Effector memory CD4-positive, alpha-beta T cell (primary cell): ENCODE measurements around the gene IRAK2.

Experiments used
- DNase-seq, 3 donors: peaks; one replicate each; pipeline ENCODE4 v3.0.0-alpha.2; 2020
- H3K27ac ChIP-seq: 2 replicates; pipeline ENCODE4 v1.7.0; 2013; ENCODE audit warnings: mild to moderate bottlenecking, low read length, moderate library complexity; ENCODE audit not compliant: insufficient read depth, poor library complexity, severe bottlenecking
- H3K27me3 ChIP-seq: replicated peaks from 2 replicates; pipeline ENCODE4 v1.7.0; 2013; ENCODE audit warnings: mild to moderate bottlenecking, low read length; ENCODE audit not compliant: insufficient read depth, control insufficient read depth, poor library complexity, severe bottlenecking
- H3K36me3 ChIP-seq: 2 replicates; pipeline ENCODE4 v1.7.0; 2013; ENCODE audit warnings: mild to moderate bottlenecking, low read length, moderate library complexity; ENCODE audit not compliant: control insufficient read depth, insufficient read depth
- H3K4me1 ChIP-seq: 2 replicates; pipeline ENCODE4 v1.7.0; 2013; ENCODE audit warnings: low read length, mild to moderate bottlenecking; ENCODE audit not compliant: control insufficient read depth, insufficient read depth, poor library complexity, severe bottlenecking
- H3K4me3 ChIP-seq: 2 replicates; pipeline ENCODE4 v1.7.0; 2013; ENCODE audit warnings: low read length, low read depth, mild to moderate bottlenecking; ENCODE audit not compliant: insufficient read depth, poor library complexity, severe bottlenecking
- H3K9me3 ChIP-seq: 2 replicates; pipeline ENCODE4 v1.7.0; 2013; ENCODE audit warnings: mild to moderate bottlenecking, low read length, moderate library complexity; ENCODE audit not compliant: control insufficient read depth

The IRAK2 gene

DNA sequence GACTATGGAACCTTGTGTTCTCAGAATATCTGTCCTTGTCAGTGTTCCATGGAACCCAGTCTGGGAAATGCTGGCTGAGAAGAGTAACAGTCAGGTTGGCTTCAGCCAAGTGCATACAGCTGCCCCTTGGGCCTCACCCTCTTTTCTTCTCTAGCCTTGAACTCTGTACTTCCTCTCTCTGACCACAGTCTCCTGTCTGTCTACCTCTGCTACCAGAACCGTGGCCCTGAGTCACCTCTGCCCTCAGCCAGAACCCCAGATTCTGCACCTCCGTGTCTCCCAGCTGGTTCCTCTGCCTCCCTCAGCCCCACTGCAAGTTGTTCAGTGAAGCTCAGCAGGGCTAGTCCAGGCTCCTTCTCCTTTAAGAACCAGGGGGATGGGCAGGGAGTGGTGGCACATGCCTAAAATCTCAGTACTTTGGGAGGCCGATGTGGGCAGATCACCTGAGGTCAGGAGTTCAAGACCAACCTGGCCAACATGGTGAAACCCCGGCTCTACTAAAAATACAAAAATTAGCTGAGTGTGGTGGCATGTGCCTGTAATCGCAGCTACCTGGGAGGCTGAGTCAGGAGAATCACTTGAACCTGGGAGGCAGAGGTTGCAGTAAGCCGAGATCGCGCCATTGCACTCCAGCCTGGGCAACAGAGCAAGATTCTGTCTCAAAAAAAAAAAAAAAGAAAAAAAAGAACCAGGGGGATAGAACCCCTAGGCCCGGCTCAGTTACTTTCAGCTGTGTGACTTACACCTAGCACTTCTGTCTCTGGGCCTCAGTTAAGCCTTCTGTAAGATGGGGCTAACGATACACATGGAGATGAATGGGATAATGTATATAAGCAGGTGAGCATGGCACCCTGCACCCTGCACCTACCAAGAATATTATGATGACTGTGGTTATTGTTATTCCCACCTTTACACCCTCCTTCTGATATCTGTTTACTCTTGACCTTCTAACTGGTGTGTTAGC lies 59.2 kb downstream of the IRAK2 start:
- Histone ChIP-seq H3K4me3 (no peak overlapping the region), H3K36me3 (no peaks in the 10 kb centered on the region), H3K9me3 (no peaks in the 10 kb centered on the region), H3K27me3 (no peaks in the 10 kb centered on the region), H3K27ac (no peak overlapping the region), H3K4me1 (peaks cover 25% of the 10 kb centered on the region)
- peak; percentile 30 to 44 (median 38) for DNase-seq

DNA sequence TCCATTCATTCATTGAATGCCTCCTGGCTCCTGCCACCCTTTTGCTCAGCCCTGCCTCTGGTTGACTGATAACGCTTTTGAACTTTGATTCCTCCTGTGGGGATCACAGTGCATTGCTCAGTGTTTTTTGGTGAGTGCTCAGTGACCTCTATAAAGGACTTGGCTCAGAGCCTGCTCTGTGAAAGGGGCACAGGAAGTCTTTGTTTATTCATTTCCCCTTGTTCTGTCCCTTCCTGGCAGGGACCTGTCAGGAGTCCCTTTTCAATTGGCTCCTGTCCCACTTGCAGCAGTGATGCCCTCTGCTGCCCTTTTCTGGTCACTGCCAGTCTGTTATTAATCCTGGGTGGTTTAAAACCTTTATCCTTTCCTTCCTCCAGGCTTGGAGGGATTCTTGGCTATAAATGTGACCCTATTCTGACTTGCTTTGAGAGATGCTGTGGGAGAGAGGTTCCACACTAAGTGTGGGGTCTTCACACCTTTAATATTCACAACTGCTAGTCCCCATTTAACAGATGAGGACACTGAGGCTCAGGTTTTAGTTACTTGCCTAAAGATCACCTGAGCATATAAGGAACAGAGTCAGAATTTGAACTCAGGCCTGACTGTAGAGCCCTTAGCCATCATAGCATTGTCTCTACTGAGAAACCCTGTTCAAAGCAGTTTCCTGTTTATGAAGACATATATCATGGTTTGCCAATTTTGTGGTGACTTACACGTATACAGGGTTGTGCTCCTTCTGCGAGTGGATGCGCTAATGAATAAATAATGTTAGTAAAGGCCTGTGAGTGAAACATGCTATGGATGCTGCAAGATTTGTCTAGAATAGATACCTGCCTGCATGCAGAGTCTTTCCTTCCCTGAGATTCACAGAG lies 60.3 kb downstream of the IRAK2 start:
- H3K36me3 ChIP-seq, result no peaks in the 10 kb centered on the region
- no peaks in the 10 kb centered on the region for H3K9me3 ChIP-seq
- no peaks in the 10 kb centered on the region for H3K27me3 ChIP-seq
- H3K4me3 ChIP-seq, result no peak overlapping the region
- DNase-seq, result peak; percentile 39 to 47 (median 44)
- no peak overlapping the region for H3K27ac ChIP-seq
- H3K4me1 ChIP-seq, result peaks cover 25% of the 10 kb centered on the region

DNA sequence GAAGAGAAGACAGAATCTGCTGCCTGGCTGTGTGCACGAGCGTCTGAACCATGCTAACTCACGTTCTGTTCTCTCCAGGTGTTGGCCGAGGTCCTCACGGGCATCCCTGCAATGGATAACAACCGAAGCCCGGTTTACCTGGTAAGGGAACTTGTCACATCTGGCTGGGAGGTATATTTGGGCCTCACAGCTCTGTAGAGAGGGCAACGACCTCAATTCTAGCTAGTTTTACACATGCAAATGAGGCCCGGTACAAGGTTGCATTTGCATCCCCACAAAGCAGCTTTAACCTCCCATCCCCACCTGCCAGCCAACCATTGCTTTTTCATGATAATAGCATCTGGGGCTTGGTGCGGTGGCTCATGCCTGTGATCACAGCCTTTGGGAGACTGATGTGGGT lies 61.6 kb downstream of the IRAK2 start:
- H3K36me3 ChIP-seq, result no peaks in the 10 kb centered on the region
- H3K9me3 ChIP-seq, result no peaks in the 10 kb centered on the region
- no peak for DNase-seq
- H3K27me3 ChIP-seq, result no peaks in the 10 kb centered on the region
- H3K4me1 ChIP-seq, result peaks cover 25% of the 10 kb centered on the region
- H3K4me3 ChIP-seq, result no peak overlapping the region
- H3K27ac ChIP-seq, result no peak overlapping the region

DNA sequence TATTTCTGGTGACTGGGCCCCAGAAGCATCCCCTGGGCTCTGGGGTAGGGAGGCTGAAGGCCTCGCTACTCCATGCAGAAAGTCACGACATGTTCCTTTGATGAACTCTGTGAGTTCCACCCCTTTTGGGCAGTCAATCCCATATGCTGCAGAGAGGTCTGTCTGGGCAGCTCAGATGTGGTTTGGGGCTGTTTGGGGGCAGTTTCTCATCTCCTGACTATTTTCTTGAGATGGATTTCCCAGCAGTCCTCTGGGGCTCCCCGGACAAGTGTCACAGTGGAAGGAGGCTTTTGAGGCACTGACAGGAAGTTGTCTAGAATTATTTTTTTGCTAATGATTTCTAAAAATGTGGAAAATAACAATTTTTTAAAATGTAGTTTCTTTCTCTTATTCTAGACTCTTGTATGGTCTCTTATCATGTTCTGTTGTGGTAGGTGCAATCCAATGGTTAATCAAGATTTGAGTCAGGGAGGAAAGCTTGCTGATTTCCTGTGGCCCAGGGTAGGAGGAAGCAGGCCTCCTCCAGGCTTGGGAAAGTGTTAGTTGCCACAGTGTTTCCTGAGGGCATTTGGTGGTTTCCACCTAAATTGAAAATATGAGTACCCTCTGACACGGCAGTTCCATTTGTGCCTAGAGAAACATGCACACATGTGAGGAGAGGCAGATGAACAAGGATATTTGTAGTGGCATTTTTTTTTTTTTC lies 63.7 kb downstream of the IRAK2 start:
- H3K27ac ChIP-seq, result no peak overlapping the region
- H3K9me3 ChIP-seq, result no peaks in the 10 kb centered on the region
- H3K36me3 ChIP-seq, result no peaks in the 10 kb centered on the region
- H3K4me1 ChIP-seq, result peaks cover 23% of the 10 kb centered on the region
- H3K4me3 ChIP-seq, result no peak overlapping the region
- DNase-seq, result no peak
- H3K27me3 ChIP-seq, result no peaks in the 10 kb centered on the region

DNA sequence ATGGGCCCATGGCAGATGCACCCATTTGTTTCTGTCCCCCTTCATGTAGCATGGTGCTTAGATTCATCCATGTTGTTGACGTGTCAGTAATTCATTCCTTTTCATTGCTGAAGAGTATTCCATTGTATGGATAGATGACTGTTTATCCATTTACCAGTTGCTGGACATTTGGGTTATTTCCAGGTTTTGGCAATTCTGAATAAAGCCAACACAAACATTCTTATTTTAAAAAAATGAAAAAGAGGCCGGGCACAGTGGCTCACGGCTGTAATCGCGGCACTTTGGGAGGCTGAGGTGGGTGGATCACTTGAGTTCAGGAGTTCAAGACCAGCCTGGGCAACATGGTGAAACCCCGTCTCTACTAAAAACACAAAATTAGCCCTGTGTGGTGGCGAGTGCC lies 64.9 kb downstream of the IRAK2 start:
- no peak for DNase-seq
- H3K36me3 ChIP-seq, result peaks cover 2% of the 10 kb centered on the region
- no peaks in the 10 kb centered on the region for H3K27me3 ChIP-seq
- no peak overlapping the region for H3K4me3 ChIP-seq
- no peak overlapping the region for H3K27ac ChIP-seq
- H3K4me1 ChIP-seq, result peaks cover 18% of the 10 kb centered on the region
- H3K9me3 ChIP-seq, result no peaks in the 10 kb centered on the region

DNA sequence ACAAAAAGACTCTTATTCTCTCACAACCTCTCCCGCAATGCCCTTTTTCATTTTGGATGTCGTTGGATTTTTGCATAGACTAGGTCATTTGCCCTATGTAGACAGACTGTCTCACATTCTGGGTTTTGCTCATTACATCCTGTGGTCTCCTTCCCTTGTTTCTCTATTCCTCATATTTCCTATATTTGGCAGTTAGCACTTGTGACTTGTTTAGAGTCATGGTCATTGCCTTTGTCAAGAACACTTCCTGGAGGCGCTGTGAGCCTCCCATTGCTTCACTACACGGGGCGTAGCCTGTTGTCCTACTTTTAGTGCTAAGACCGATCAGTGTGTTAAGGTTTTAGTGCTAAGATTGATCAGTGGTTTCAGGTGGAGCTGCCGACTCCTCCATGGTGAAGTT lies 67.4 kb downstream of the IRAK2 start:
- no peak for DNase-seq
- no peaks in the 10 kb centered on the region for H3K9me3 ChIP-seq
- H3K27ac ChIP-seq, result no peak overlapping the region
- H3K4me3 ChIP-seq, result no peak overlapping the region
- H3K36me3 ChIP-seq, result peaks cover 12% of the 10 kb centered on the region
- H3K4me1 ChIP-seq, result peaks cover 9% of the 10 kb centered on the region
- H3K27me3 ChIP-seq, result no peaks in the 10 kb centered on the region

DNA sequence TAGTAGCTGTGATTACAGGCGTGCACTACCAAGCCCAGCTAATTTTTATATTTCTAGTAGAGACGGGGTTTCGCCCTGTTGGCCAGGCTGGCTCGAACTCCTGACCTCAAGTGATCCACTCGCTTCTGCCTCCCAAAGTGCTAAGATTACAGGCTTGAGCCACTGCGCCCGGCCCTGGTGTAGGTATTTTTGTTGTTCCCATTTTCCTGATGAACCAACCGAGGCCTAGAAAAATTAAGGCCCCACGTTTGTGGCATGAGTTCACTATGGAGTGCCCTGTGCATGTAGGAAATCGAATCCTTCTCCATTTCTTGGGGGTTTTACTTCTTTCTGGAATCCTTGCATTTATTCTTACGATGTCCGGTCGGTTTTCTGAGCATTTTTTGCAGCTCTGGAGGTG lies 69.3 kb downstream of the IRAK2 start:
- H3K36me3 ChIP-seq, result peaks cover 12% of the 10 kb centered on the region
- DNase-seq, result no peak
- no peaks in the 10 kb centered on the region for H3K9me3 ChIP-seq
- no peak overlapping the region for H3K27ac ChIP-seq
- no peaks in the 10 kb centered on the region for H3K27me3 ChIP-seq
- peaks cover 9% of the 10 kb centered on the region for H3K4me1 ChIP-seq
- no peak overlapping the region for H3K4me3 ChIP-seq

DNA sequence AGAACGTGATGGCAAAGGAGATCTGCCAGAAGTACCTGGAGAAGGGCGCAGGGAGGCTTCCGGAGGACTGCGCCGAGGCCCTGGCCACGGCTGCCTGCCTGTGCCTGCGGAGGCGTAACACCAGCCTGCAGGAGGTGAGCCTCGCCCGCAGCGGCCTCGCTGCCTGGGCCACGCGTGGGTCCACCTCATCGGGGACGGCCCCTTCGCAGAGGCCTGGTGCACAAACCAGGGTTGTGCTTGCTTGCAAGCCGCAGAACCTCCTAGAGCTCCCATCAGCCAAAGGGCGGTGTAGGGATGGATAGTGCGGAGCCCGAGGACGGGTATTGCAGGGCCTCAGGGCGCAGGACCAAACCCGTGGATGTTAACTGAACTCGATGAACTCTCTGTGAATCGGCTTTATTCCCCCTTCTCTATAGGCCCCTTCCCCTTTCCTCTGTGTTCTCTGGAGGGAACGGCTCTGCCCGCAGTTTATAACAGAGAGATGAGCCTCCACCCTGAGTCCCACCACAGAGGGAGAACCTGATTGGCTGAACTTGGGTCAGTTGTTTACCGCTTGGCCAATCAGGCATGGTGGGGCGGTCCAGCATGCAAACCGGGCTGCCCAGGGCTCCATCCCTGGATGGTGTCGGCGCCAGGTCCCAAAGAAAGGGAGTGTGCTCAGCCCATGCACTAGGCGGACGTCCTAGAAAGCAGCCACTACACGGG lies 70.0 kb downstream of the IRAK2 start:
- no peak overlapping the region for H3K4me3 ChIP-seq
- no peaks in the 10 kb centered on the region for H3K27me3 ChIP-seq
- DNase-seq, result no peak
- H3K4me1 ChIP-seq, result peaks cover 9% of the 10 kb centered on the region
- H3K27ac ChIP-seq, result no peak overlapping the region
- peaks cover 12% of the 10 kb centered on the region for H3K36me3 ChIP-seq
- no peaks in the 10 kb centered on the region for H3K9me3 ChIP-seq

DNA sequence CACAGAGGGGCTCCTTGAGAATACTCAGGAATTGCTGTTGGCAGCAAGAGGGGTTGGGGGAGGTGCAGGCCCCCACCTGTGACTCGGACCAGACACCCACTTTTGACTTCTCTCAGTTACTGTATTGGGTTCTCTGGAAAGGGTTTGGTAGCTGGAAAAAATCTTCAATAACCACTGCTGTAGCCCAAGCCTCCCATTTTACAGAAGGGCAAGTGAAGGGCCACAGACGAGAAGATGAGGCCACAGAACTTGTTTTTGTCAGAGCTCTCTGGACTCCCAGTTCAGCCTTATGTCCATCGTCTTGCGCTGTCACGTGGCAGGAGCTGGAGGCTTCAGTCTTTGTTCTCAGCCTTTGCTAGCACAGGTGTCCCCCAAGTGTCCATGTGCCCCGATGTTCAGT lies 70.8 kb downstream of the IRAK2 start:
- Histone ChIP-seq H3K9me3 (no peaks in the 10 kb centered on the region), H3K4me3 (no peak overlapping the region), H3K27me3 (no peaks in the 10 kb centered on the region), H3K4me1 (peaks cover 9% of the 10 kb centered on the region), H3K27ac (no peak overlapping the region), H3K36me3 (peaks cover 12% of the 10 kb centered on the region)
- no peak for DNase-seq
